Activated T-helper 17 cell treated with anti-CD3 and anti-CD28 coated beads, Interleukin-2, amount 50 U/mL, for 72 hours (primary cell): ENCODE measurements around the gene NIM1K. TPM values are rescaled to one million over a fixed set of nuclear protein-coding genes. Genes with fewer than 3 reads are reported as not detected.
A peak's percentile ranks its signal among the peaks of the same experiment; 100 is the strongest.
"Not testable (repeated sequence)": the region's sequence is repeated elsewhere in the genome, so short reads cannot be mapped to it uniquely, and the experiment has no call there.

Experiments used
- ATAC-seq: fragments of 150-1000 bp; cut with Tn5 transposase; replicated peaks from 2 replicates; pipeline ENCODE4 v1.10.0; 2021; ENCODE audit warnings: mild to moderate bottlenecking, moderate library complexity
- H3K27ac Mint-ChIP-seq: one replicate; pipeline ENCODE4 v1.8.0; 2022; ENCODE audit warnings: mixed read lengths
- H3K27me3 Mint-ChIP-seq: one replicate; pipeline ENCODE4 v1.8.0; 2022; ENCODE audit warnings: mixed read lengths
- H3K36me3 Mint-ChIP-seq: one replicate; pipeline ENCODE4 v1.8.0; 2022; ENCODE audit warnings: low read depth, mild to moderate bottlenecking, mixed read lengths
- H3K4me1 Mint-ChIP-seq: one replicate; pipeline ENCODE4 v1.8.0; 2022; ENCODE audit warnings: mixed read lengths
- H3K4me3 Mint-ChIP-seq: one replicate; pipeline ENCODE4 v1.8.0; 2022; ENCODE audit warnings: mild to moderate bottlenecking, mixed read lengths
- H3K9me3 Mint-ChIP-seq: one replicate; pipeline ENCODE4 v1.8.0; 2022; ENCODE audit warnings: mixed read lengths
- total RNA-seq, 2 donors: library from RNA; stranded (reverse); gene quantifications; one replicate each; pipeline ENCODE4 v1.2.3, GENCODE V29; 2022

NIM1K gene
- total RNA-seq: 1 to 10 TPM; 1.7 to 4.3 TPM

- Mint-ChIP-seq H3K4me1 (peaks cover 5% of the 10 kb centered on the region), H3K36me3 (peaks cover 24% of the 10 kb centered on the region), H3K27me3 (peaks cover 6% of the 10 kb centered on the region), H3K4me3 (peak within 1 kb of the TSS; percentile 93), H3K27ac (peak within 1 kb of the TSS; percentile 92), H3K9me3 (no peaks in the 10 kb centered on the region)
- peak; percentile 63 for ATAC-seq
Measured at GRCh38 chr5:43191740-43192557, at the start of gene NIM1K. TSS of gene NIM1K (plus strand) at chr5:43192225. CDS start at chr5:43245776, 53,551 bp downstream.

DNA sequence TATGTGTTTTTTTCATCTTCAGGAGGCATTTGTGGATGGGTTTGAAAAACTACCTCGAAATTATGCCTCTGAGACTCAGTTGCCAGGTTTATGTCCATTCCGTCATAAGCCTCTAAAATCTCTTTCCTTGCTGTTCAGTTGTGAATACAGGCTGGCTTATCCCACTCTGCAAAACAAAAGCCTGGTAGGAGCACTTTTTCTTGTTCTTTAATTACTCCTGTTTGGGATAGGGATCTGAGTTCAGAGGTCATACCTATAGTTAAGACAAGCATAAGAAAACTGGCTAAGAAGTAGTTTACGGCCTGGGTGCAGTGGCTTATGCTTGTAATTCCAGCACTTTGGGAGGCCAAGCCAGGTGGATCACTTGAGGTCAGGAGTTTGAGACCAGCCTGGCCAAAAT, 47.0 kb upstream of the NIM1K start:
- no peak overlapping the region for H3K4me3 Mint-ChIP-seq
- peaks cover 9% of the 10 kb centered on the region for H3K4me1 Mint-ChIP-seq
- peaks cover 77% of the 10 kb centered on the region for H3K36me3 Mint-ChIP-seq
- no peaks in the 10 kb centered on the region for H3K9me3 Mint-ChIP-seq
- peak overlapping the region; percentile 15 for H3K27ac Mint-ChIP-seq
- H3K27me3 Mint-ChIP-seq: no peaks in the 10 kb centered on the region
- ATAC-seq: no peak

GRCh38 chr5:43146958-43147357, 45.1 kb upstream of the NIM1K start:
- peaks cover 5% of the 10 kb centered on the region for H3K4me1 Mint-ChIP-seq
- no peaks in the 10 kb centered on the region for H3K9me3 Mint-ChIP-seq
- ATAC-seq: no peak
- H3K4me3 Mint-ChIP-seq: no peak overlapping the region
- H3K36me3 Mint-ChIP-seq: peaks cover 68% of the 10 kb centered on the region
- H3K27me3 Mint-ChIP-seq: no peaks in the 10 kb centered on the region
- no peak overlapping the region for H3K27ac Mint-ChIP-seq

- Mint-ChIP-seq H3K4me1 (peaks cover under 1% of the 10 kb centered on the region), H3K36me3 (peaks cover 70% of the 10 kb centered on the region), H3K4me3 (no peak overlapping the region), H3K27ac (no peak overlapping the region), H3K9me3 (no peaks in the 10 kb centered on the region), H3K27me3 (no peaks in the 10 kb centered on the region)
- no peak for ATAC-seq
Measured at GRCh38 chr5:43148417-43148816, 43.6 kb upstream of the NIM1K start.

DNA sequence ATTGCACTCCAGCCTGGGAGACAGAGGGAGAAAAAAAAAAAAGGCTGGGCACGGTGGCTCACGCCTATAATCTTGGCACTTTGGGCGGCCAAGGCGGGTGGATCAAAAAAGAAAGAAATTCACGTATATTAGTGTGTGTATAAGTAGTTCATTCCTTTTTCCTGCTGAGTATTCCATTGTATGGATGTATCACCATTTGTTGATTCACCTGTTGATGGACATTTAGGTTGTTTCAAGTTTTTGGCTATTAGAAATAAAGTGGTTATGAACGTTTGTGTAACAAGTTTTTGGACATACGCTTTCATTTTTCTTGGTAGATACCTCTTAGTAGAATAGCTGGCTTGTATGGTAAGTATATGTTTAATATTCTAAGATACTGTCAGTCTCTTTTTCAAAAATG, 42.8 kb upstream of the NIM1K start:
- H3K9me3 Mint-ChIP-seq: no peaks in the 10 kb centered on the region
- ATAC-seq: no peak
- H3K4me1 Mint-ChIP-seq: peaks cover 3% of the 10 kb centered on the region
- no peaks in the 10 kb centered on the region for H3K27me3 Mint-ChIP-seq
- H3K27ac Mint-ChIP-seq: no peak overlapping the region
- peaks cover 66% of the 10 kb centered on the region for H3K36me3 Mint-ChIP-seq
- no peak overlapping the region for H3K4me3 Mint-ChIP-seq

DNA sequence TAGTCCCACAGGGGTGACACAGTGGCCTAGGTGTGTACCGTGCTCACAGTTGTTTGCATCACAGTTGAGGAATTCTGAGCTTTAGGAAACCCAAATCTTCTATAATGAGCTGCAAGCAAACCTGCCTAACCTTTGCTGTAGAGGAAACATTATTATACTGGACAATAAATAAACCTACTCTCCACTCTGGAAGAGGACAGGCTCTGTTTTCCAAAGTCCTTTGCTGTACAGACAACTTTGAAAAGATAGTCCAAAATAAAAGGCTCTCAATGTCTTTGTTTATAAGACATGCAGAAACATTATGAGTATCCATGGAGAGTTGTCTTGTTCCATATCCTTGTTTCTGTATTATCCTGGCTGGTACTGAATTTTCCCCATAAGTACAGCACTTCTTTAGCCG, 42.0 kb upstream of the NIM1K start:
- H3K4me3 Mint-ChIP-seq: no peak overlapping the region

DNA sequence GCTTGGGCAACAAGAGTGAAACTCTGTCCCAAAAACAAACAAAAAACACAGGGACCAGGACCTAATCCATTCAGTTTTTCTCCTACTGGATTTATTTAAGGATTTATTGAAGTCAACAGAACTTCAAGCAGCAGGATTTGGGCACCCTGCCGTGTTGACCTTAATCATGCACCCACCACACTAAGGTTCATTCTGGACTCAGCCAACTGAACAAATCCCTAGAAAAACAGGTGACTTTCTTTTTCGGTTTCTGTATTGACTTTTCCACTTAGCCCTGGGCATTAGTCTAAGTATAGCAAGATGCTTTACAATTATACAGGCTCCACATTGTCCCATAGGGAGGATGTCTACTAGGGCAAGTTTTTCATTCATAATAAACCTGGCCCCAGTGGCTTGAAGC, 41.3 kb upstream of the NIM1K start:
- ATAC-seq: no peak
- Mint-ChIP-seq H3K27ac (no peak overlapping the region), H3K9me3 (no peaks in the 10 kb centered on the region), H3K36me3 (peaks cover 54% of the 10 kb centered on the region), H3K4me3 (no peak overlapping the region), H3K27me3 (no peaks in the 10 kb centered on the region), H3K4me1 (peaks cover 3% of the 10 kb centered on the region)

More for the DNA sequence above, 42.0 kb upstream of the NIM1K start:
- Mint-ChIP-seq H3K27me3 (no peaks in the 10 kb centered on the region), H3K4me1 (peaks cover 3% of the 10 kb centered on the region), H3K36me3 (peaks cover 57% of the 10 kb centered on the region), H3K9me3 (no peaks in the 10 kb centered on the region), H3K27ac (no peak overlapping the region)
- ATAC-seq: no peak

- ATAC-seq: no peak
- peaks cover 3% of the 10 kb centered on the region for H3K4me1 Mint-ChIP-seq
Measured at GRCh38 chr5:43152946-43153345, 39.1 kb upstream of the NIM1K start.

DNA sequence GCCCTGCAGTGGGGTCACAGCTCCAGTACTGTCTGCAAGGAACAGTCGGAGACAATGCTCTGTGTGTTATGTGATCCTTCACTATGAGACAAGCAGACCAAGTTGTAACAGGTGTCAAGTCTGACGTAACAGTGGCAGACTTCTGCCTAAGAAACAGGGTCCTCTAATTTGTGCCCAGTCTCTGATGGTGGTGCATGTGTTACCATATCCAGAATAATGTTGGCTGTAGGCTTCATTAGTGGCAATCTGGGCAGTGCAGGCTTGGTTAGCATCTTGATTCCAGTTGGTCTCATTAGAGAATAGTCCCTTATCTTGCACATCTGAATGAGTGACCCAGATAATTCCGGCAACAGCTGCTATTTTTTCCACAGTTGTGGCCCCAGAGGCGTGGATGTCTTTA, 37.6 kb upstream of the NIM1K start:
- Mint-ChIP-seq H3K4me1 (peaks cover 3% of the 10 kb centered on the region), H3K9me3 (no peaks in the 10 kb centered on the region), H3K27me3 (no peaks in the 10 kb centered on the region), H3K4me3 (no peak overlapping the region), H3K27ac (no peak overlapping the region), H3K36me3 (peaks cover 46% of the 10 kb centered on the region)
- no peak for ATAC-seq

More at GRCh38 chr5:43152946-43153345, 39.1 kb upstream of the NIM1K start:
- Mint-ChIP-seq H3K4me3 (no peak overlapping the region), H3K27me3 (no peaks in the 10 kb centered on the region), H3K36me3 (peaks cover 43% of the 10 kb centered on the region), H3K27ac (no peak overlapping the region), H3K9me3 (no peaks in the 10 kb centered on the region)

DNA sequence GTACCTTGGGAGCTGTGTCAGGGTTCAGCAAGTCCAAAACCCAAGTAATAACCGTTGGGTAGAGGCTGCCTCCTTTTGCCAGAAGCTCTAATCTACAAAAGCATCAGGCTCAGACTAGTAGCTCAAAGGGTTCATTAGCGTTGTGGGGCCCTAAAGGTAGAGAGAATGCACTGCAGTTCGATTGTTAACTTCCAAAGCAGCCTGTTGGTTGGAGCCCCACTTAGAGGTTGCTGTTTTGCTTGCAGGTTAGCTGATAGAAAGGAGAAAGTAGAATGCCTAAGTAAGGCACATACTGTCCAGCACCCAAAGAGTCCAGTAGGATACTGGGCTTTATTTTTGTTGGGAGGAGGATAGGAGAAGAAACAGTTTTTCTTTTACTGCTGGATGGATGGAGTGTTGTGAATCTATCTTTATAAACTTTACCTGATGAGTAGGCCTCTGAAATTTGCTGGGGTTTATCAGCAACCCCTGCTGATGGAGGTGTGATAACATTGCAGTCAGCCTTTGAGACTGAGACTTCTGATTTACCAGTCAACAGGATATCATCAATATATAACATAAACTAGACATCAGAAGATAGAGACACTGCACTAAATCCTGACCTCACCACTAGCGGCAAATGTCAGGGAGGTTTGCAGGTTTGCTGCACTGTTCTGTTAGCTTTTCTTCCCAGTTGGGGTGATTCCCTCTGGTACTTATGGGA, 36.5 kb upstream of the NIM1K start:
- Mint-ChIP-seq H3K27ac (no peak overlapping the region), H3K4me1 (peaks cover 3% of the 10 kb centered on the region), H3K36me3 (peaks cover 50% of the 10 kb centered on the region)

DNA sequence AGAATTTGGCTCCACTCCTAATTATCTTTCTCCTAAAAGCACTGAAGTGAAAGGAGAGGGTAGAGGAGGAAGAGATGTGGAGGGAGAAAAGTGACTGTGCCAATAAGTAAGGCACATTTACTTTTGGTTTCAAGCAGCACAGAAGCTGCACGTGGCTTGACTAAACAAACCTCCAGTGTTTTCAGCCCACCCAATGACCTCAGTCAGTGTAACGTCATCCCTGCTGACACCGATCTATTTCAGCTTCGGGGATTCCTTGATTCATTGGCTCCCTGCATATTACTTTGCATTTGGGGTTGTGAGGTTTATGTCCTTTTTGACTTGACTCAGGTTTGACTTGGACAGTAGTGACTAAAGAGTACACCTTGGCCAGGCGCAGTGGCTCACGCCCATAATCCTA, 35.6 kb upstream of the NIM1K start:
- Mint-ChIP-seq H3K27ac (no peak overlapping the region), H3K36me3 (peaks cover 53% of the 10 kb centered on the region), H3K4me1 (peaks cover 9% of the 10 kb centered on the region), H3K4me3 (no peak overlapping the region), H3K27me3 (no peaks in the 10 kb centered on the region), H3K9me3 (no peaks in the 10 kb centered on the region)
- ATAC-seq: peak; percentile 78

More for the DNA sequence above, 36.5 kb upstream of the NIM1K start:
- Mint-ChIP-seq H3K27me3 (no peaks in the 10 kb centered on the region), H3K9me3 (no peaks in the 10 kb centered on the region), H3K4me3 (no peak overlapping the region)
- no peak for ATAC-seq

GRCh38 chr5:43157068-43157467, 35.0 kb upstream of the NIM1K start:
- peaks cover 55% of the 10 kb centered on the region for H3K36me3 Mint-ChIP-seq
- no peak for ATAC-seq

GRCh38 chr5:43161244-43161643, 30.8 kb upstream of the NIM1K start:
- Mint-ChIP-seq H3K27ac (peak overlapping the region; percentile 80), H3K9me3 (no peaks in the 10 kb centered on the region), H3K4me1 (peaks cover 12% of the 10 kb centered on the region), H3K4me3 (no peak overlapping the region), H3K27me3 (no peaks in the 10 kb centered on the region), H3K36me3 (peaks cover 80% of the 10 kb centered on the region)
- no peak for ATAC-seq

More at GRCh38 chr5:43157068-43157467, 35.0 kb upstream of the NIM1K start:
- H3K9me3 Mint-ChIP-seq: no peaks in the 10 kb centered on the region
- H3K27ac Mint-ChIP-seq: no peak overlapping the region
- H3K4me3 Mint-ChIP-seq: no peak overlapping the region
- no peaks in the 10 kb centered on the region for H3K27me3 Mint-ChIP-seq
- peaks cover 10% of the 10 kb centered on the region for H3K4me1 Mint-ChIP-seq

DNA sequence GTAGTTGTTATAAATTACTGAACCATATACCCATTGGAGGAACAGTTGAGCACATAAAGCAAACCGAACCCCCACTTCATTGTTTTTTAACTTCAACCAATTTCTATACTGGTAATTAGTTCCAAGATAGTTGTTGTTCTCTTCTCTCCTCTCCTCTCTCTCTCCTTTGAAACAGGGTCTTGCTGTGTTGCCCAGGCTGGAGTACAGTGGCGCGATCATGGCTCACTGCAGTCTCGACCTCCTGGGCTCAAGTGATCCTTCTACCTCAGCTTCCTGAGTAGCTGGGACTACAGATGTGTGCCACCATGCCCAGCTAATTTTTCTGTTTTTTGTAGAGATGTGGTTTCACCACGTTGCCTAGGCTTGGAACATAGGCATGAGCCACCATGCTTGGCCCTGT, 27.2 kb upstream of the NIM1K start:
- ATAC-seq, H3K27ac Mint-ChIP-seq, H3K27me3 Mint-ChIP-seq, H3K9me3 Mint-ChIP-seq, H3K4me3 Mint-ChIP-seq: not testable (repeated sequence)
- Mint-ChIP-seq H3K36me3 (peaks cover 97% of the 10 kb centered on the region), H3K4me1 (peaks cover 21% of the 10 kb centered on the region)

DNA sequence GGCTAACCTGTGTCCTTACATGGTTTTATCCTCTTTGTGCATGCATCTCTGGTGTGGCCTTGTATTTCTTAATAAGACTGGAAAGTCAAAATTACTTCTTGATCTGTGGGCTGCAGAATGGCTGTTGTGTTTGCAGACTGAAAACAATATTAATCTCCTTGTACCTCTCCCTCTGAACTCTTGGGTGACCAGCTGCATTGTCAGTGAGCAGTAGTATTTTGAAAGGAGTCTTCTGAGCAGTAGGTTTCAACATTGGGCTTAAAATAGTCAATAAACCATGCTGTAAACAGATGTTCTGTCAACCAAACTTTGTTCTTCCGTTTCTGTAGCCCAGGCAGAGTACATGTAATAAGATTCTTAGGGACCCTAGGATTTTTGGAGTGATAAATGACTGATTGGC, 26.7 kb upstream of the NIM1K start:
- H3K4me1 Mint-ChIP-seq: peaks cover 21% of the 10 kb centered on the region
- H3K27me3 Mint-ChIP-seq: no peaks in the 10 kb centered on the region
- H3K9me3 Mint-ChIP-seq: no peaks in the 10 kb centered on the region
- no peak overlapping the region for H3K27ac Mint-ChIP-seq
- H3K4me3 Mint-ChIP-seq: no peak overlapping the region
- ATAC-seq: no peak
- peaks cover 97% of the 10 kb centered on the region for H3K36me3 Mint-ChIP-seq
